Inflammatory macrophage treated with lipopolysaccharide for 1 hour (primary cell): ENCODE results near the gene RAC3.

Source experiments
- DNase-seq, 2 donors: peaks; one replicate each; pipeline ENCODE4 v3.0.0-alpha.2; 2020 to 2022

RAC3 gene

GRCh38 chr17:82025401-82026107 lies 5.9 kb upstream of the RAC3 start:
- DNase-seq: no peak

GRCh38 chr17:82028246-82028645 lies 3.2 kb upstream of the RAC3 start:
- no peak for DNase-seq

DNA sequence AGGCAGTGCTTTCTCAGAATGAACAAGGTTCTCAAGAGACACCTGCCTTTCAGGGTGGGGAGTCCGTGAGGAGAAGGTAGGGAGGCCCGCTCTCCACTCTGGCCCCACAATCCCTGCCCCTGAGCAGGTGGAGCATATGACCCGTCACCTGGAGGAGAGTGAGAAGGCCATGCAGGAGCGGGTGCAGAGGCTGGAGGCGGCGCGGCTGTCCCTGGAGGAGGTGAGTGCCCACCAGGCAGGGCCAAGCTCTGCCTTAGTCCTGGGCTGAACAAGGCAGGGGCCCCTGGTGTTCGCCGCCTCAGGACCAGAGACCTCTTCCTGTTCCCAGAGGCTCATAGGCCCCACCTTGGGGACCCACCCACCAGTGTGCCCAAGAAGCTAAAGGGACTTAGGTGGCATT lies 2.5 kb upstream of the RAC3 start:
- DNase-seq: no peak

GRCh38 chr17:82029391-82029790 lies 2.1 kb upstream of the RAC3 start:
- DNase-seq: no peak

GRCh38 chr17:82029990-82030469 lies 1.4 kb upstream of the RAC3 start:
- DNase-seq: no peak

- DNase-seq: peak; percentile 69 to 77
These were observed 792 bp upstream of the RAC3 start for GRCh38 chr17:82030470-82031302.

- no peak for DNase-seq
These were observed 578 bp downstream of the RAC3 start for GRCh38 chr17:82031885-82032627.

DNA sequence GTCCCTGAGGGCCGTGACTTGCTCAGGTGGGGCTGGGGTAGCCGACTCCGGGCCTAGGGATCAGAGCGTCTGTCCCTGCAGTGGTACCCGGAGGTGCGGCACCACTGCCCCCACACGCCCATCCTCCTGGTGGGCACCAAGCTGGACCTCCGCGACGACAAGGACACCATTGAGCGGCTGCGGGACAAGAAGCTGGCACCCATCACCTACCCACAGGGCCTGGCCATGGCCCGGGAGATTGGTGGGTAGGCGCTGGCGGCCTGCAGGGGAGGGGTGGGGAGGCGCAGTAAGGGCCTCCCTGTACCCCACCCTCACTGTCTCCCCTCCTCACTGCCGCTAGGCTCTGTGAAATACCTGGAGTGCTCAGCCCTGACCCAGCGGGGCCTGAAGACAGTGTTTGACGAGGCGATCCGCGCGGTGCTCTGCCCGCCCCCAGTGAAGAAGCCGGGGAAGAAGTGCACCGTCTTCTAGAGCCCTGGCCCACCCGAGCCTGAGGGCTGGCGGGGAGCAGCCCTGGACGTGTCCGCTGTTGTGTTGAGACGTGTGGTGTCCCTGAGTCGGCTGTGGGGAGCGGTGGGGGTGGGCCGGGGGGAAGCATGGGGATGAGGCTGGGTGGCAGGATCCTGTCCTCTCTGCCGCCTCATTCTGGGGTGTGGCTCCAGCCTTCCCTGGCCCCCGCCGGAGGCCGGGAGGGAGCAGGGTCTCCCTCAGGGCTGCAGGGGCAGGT lies 2.0 kb downstream of the RAC3 start:
- DNase-seq: no peak

DNA sequence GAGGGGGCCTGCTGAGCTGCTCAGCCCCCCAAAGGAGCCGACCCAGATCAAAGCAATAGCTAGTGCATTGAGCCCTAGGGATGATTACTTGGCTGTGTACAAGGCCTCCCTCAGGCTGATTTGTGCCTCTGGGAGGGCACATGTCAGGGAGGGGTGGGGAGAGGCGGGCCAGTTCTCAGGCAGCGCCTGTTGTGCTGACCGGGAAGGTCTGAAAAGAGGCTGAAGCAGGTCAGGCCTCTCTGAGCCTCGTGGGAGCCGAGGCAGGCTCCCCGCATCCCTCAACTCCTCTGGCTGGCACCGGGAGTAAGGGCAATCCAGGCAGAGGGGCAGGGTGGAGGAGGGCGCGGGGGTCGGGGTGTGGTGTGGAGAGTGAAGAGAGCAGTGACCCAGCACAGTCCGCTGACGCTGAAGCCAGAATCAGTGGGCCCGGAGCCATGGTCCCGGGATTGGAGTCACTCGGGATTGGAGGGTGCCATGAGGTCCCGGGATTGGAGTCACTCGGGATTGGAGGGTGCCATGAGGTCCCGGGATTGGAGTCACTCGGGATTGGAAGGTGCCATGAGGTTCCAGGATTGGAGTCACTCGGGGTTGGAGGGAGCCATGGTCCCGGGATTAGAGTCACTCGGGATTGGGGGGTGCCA lies 3.0 kb downstream of the RAC3 start:
- DNase-seq: no peak

DNA sequence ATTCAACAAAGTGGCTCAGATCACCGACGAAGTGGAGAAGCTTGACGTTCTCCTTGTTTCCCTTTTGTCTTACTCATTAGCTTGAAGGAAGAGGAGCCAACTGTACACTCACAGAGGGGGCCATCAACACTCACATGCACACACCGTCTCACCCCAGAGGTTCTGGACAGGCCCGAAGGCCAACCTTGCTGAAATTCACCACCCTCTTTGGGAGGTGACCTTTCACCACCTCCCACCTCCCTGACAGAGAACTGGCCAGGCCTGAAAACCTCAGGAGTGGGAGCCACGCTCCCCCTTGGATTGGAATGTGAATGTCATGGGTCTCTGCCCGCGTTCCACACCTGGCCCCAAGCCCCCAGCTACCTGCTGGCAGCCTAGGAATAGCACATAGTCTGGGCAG lies 4.0 kb downstream of the RAC3 start:
- DNase-seq: no peak

- DNase-seq: no peak
These were observed 4.6 kb downstream of the RAC3 start for GRCh38 chr17:82035956-82036633.

GRCh38 chr17:82036634-82037091 lies 5.2 kb downstream of the RAC3 start:
- DNase-seq: no peak

DNA sequence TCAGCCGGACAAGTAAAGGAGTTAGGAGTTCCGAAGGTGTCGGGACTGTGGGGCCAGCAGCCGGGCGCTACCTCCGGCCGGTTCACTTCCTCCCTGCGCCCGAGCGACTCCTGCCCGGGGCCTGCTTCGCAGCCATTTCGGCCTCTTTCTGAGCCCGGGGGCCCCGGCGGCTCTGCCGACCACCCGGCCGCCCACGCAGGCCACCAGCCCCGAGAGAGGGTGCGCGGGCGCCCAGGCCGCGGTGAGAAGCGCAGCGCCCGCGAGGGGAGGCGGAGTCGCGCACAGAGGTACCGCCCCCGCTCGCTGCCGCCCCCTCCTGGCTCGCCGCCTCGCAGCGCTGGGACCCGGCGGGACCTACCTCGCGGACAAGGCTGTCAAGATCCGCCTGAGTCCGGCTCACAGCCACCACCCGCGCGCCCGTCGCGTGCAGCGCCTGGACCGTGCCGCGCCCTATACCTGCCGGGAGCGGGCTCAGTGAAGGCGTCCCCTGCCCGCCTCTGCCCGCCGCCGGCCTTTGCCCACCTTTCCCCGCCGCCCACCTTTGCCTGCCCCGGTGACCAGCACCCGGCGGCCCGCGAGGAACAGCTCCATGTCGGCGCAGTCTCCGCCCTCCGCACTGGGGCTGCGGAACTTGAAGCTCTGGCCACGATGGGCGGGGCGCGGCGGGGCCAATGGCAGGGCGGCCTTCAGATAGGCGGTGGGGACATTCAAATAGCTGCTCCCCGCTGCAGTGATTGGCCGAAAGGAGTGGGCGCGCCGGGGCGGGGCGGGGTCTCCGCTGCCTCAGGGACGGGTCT lies 5.8 kb downstream of the RAC3 start, which contains the start of gene DCXR:
Gene DCXR, minus strand, starts transcription at position 606 of the 797 bp plus-strand sequence. Its CDS starts 15 bp downstream, at position 591.
- DNase-seq: peak; percentile 94

GRCh38 chr17:82037889-82038195 lies 6.4 kb downstream of the RAC3 start:
- DNase-seq: no peak

- DNase-seq: peak; percentile 34 to 56
These were observed 7.4 kb downstream of the RAC3 start for GRCh38 chr17:82038796-82039409.

DNA sequence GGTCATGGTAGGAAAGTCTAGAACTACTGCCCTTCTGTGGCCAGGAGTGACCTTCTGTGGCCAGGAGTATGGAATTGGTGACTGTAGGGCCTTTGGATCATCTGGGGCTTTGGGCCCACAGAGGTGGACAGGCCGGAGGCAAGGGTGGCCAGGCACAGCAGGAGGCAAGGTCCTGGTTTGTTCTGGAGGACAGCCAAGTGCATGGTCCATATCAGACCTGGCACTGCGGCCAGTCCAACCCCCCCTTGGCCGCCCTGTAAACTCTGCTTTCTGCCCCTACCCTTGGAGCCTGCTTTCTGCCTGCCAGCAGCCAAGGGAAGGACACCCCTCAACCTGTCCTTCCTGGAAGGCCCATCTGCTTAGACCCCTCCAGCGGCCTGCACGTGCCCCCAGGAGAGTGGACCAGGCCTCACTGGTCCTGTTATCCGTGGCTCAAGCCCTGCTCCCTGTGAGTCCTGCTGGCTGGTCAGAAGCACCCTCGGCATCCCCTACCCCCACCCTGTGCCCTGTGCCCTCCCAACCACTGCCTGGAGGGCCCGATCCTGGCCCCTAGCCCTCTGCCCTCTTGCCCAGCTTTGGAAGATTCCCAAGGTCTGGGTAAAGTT lies 8.3 kb downstream of the RAC3 start:
- no peak for DNase-seq

GRCh38 chr17:82041144-82041814 lies 9.8 kb downstream of the RAC3 start:
- DNase-seq: no peak

DNA sequence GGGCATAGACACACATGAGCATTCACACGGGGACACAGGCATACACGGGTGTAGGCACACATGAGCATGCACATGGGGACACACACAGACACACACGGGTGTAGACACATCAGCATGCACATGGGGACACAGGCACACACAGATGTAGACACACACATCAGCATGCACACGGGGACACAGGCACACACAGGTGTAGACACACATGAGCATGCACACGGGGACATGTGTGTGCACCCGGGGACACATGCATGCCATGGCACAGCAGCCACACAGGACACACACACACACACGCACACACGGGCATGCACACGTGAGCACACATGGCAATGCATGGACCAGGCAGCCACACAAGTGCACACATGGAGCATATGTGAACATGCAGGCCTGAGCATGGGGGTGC lies 11.2 kb downstream of the RAC3 start:
- no peak for DNase-seq

GRCh38 chr17:82043507-82043906 lies 12.0 kb downstream of the RAC3 start:
- no peak for DNase-seq
